Measurements from ENCODE around the gene UBE2L5.

Gene UBE2L5

DNA sequence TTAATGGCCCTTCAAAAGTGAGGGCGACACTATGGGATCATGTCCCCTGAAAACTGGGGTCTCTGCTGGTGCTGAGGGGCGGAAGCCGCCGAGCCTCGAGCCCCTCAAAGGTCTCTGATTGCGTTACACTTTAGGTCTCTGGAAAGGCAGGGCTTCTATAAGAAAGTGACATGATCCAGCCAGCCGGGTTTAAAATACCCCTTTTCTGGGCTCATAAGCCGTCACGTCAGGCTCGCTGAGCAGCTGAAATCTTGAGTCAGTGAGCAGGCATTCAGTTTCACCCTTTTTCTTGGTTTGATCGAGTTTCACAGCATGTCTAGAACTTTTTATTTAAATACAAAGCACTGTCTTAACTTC lies 44.0 kb downstream of the UBE2L5 start:
- Histone ChIP-seq H3K79me2 (ENCODE audit: insufficient read depth, low read length) (peaks cover 55% of the 10 kb centered on the region), H3K9ac (ENCODE audit: low read depth, low read length) (peak overlapping the region; percentile 80), H3K4me1 (ENCODE audit: insufficient read depth, low read length) (peaks cover 41% of the 10 kb centered on the region), H3K4me2 (ENCODE audit: insufficient read depth, low read length) (peak overlapping the region; percentile 81), H3K4me3 (ENCODE audit: low read depth in 1 of 2, low read length in 2 of 2) (peak overlapping the region; percentile 21 to 58; a peak in 3 of 4 replicates), H3K27ac (ENCODE audit: low read length) (peak overlapping the region; percentile 97), H3K36me3 (ENCODE audit: insufficient read depth, low read length) (peaks cover 32% of the 10 kb centered on the region), H3K9me3 (ENCODE audit: insufficient read depth, low read length, severe bottlenecking) (no peaks in the 10 kb centered on the region), H4K20me1 (ENCODE audit: insufficient read depth, low read length) (peaks cover 22% of the 10 kb centered on the region), H2AFZ (ENCODE audit: low read depth, low read length) (peak overlapping the region; percentile 62), H3K27me3 (ENCODE audit: insufficient read depth, low read length, poor library complexity) (no peaks in the 10 kb centered on the region)
- DNase-seq (no peak), ATAC-seq (ENCODE audit: insufficient read depth, low read depth) (peak; percentile 16)
- no peak for TF ChIP-seq EZH2 (IDR thresholded peaks at IDR 0.05; ENCODE audit: borderline replicate concordance, low read depth, low read length, severe bottlenecking)
- TF ChIP-seq, protein P1, sequence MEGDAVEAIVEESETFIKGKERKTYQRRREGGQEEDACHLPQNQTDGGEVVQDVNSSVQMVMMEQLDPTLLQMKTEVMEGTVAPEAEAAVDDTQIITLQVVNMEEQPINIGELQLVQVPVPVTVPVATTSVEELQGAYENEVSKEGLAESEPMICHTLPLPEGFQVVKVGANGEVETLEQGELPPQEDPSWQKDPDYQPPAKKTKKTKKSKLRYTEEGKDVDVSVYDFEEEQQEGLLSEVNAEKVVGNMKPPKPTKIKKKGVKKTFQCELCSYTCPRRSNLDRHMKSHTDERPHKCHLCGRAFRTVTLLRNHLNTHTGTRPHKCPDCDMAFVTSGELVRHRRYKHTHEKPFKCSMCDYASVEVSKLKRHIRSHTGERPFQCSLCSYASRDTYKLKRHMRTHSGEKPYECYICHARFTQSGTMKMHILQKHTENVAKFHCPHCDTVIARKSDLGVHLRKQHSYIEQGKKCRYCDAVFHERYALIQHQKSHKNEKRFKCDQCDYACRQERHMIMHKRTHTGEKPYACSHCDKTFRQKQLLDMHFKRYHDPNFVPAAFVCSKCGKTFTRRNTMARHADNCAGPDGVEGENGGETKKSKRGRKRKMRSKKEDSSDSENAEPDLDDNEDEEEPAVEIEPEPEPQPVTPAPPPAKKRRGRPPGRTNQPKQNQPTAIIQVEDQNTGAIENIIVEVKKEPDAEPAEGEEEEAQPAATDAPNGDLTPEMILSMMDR (IDR thresholded peaks at IDR 0.05; ENCODE audit: borderline replicate concordance, extremely low read depth, low read length, poor library complexity, severe bottlenecking): no peak

DNA sequence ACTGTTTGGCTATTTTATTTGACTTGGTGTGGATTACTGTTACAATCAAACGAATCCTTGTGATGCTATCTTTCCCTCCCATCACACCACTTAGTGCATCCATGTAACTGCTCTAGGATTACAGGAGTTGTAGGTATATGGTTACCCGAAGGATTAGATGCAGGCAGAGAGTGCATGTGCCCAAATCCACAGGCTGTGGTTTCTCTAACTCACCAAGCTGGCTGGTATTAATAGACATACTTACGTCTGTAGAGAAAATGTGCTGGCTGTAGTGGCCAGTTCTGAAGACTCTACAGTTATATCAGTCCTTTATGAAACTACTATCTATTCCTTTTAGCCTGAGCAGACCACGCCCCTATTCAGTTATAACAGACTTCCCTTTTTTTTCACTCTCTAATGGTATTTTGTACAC lies 44.6 kb downstream of the UBE2L5 start:
- Histone ChIP-seq H2AFZ (ENCODE audit: low read depth, low read length) (peak overlapping the region; percentile 62), H4K20me1 (ENCODE audit: insufficient read depth, low read length) (peaks cover 17% of the 10 kb centered on the region), H3K27me3 (ENCODE audit: insufficient read depth, low read length, poor library complexity) (no peaks in the 10 kb centered on the region), H3K4me2 (ENCODE audit: insufficient read depth, low read length) (peak overlapping the region; percentile 81), H3K36me3 (ENCODE audit: insufficient read depth, low read length) (peaks cover 27% of the 10 kb centered on the region), H3K4me1 (ENCODE audit: insufficient read depth, low read length) (peaks cover 36% of the 10 kb centered on the region), H3K79me2 (ENCODE audit: insufficient read depth, low read length) (peaks cover 50% of the 10 kb centered on the region), H3K9me3 (ENCODE audit: insufficient read depth, low read length, severe bottlenecking) (no peaks in the 10 kb centered on the region), H3K9ac (ENCODE audit: low read depth, low read length) (peak overlapping the region; percentile 80), H3K4me3 (ENCODE audit: low read depth in 1 of 2, low read length in 2 of 2) (peak overlapping the region; percentile 21 to 58; a peak in 3 of 4 replicates), H3K27ac (ENCODE audit: low read length) (peak overlapping the region; percentile 97)
- DNase-seq (peak; percentile 51), ATAC-seq (ENCODE audit: insufficient read depth, low read depth) (peak; percentile 16)
- TF ChIP-seq, protein P1 (IDR thresholded peaks at IDR 0.05; ENCODE audit: borderline replicate concordance, extremely low read depth, low read length, poor library complexity, severe bottlenecking): no peak
- no peak for TF ChIP-seq EZH2 (IDR thresholded peaks at IDR 0.05; ENCODE audit: borderline replicate concordance, low read depth, low read length, severe bottlenecking)

DNA sequence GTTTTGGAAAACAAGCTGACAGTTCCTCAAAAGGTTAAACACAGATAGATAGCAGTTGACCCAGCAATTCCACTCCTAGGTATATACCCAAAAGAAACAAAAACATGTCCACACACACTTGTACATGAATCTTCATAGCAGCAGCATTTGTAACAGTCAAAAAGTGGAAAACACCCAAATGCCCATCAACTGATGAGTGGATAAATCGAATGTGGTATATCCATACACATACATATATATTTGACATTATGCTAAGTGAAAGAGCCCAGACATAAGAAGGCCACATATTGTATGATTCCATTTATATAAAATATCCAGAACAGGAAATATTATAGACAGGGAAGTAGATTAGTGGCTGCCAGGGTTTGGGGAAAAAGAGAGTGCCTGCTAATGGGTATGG lies 51.4 kb downstream of the UBE2L5 start:
- H3K79me2 ChIP-seq (ENCODE audit: insufficient read depth, low read length): no peaks in the 10 kb centered on the region
- H3K27me3 ChIP-seq (ENCODE audit: insufficient read depth, low read length, poor library complexity): no peaks in the 10 kb centered on the region
- no peak overlapping the region for H3K4me2 ChIP-seq (ENCODE audit: insufficient read depth, low read length)
- no peak overlapping the region for H2AFZ ChIP-seq (ENCODE audit: low read depth, low read length)
- TF ChIP-seq, protein P1 (IDR thresholded peaks at IDR 0.05; ENCODE audit: borderline replicate concordance, extremely low read depth, low read length, poor library complexity, severe bottlenecking): no peak
- no peak for TF ChIP-seq EZH2 (IDR thresholded peaks at IDR 0.05; ENCODE audit: borderline replicate concordance, low read depth, low read length, severe bottlenecking)
- no peaks in the 10 kb centered on the region for H3K9me3 ChIP-seq (ENCODE audit: insufficient read depth, low read length, severe bottlenecking)
- no peaks in the 10 kb centered on the region for H3K36me3 ChIP-seq (ENCODE audit: insufficient read depth, low read length)
- H3K4me1 ChIP-seq (ENCODE audit: insufficient read depth, low read length): no peaks in the 10 kb centered on the region
- H3K9ac ChIP-seq (ENCODE audit: low read depth, low read length): no peak overlapping the region
- H3K4me3 ChIP-seq (ENCODE audit: low read depth in 1 of 2, low read length in 2 of 2): no peak overlapping the region
- no peaks in the 10 kb centered on the region for H4K20me1 ChIP-seq (ENCODE audit: insufficient read depth, low read length)
- no peak overlapping the region for H3K27ac ChIP-seq (ENCODE audit: low read length)
- no peak for DNase-seq
- no peak for ATAC-seq (ENCODE audit: insufficient read depth, low read depth)
